Measurements from ENCODE around the gene SPATA9. TPM values are rescaled to one million over a fixed set of nuclear protein-coding genes. Genes with fewer than 3 reads are reported as not detected.
"Not testable (repeated sequence)": the region's sequence is repeated elsewhere in the genome, so short reads cannot be mapped to it uniquely, and the experiment has no call there.

SPATA9 gene
- total RNA-seq, 1 donor from 2014 or later: not detected

GRCh38 chr5:95717439-95717838, 34.6 kb upstream of the SPATA9 start:
- no peak for DNase-seq (ENCODE audit: low read depth in 2 of 2)

- peak; percentile 66 to 85 for DNase-seq (ENCODE audit: low read depth in 2 of 2)
Measured at GRCh38 chr5:95715799-95716461, 33.1 kb upstream of the SPATA9 start.

- DNase-seq (ENCODE audit: low read depth in 2 of 2): no peak
Measured at GRCh38 chr5:95713960-95714710, 31.3 kb upstream of the SPATA9 start.

- DNase-seq (ENCODE audit: low read depth in 2 of 2): not testable (repeated sequence)
Measured at GRCh38 chr5:95713246-95713645, 30.5 kb upstream of the SPATA9 start.

- DNase-seq (ENCODE audit: low read depth in 2 of 2): peak; percentile 27 to 77
Measured at GRCh38 chr5:95712347-95712958, 29.7 kb upstream of the SPATA9 start.

- no peak for DNase-seq (ENCODE audit: low read depth in 2 of 2)
Measured at GRCh38 chr5:95711501-95712346, 28.9 kb upstream of the SPATA9 start.

GRCh38 chr5:95710651-95711500, 28.1 kb upstream of the SPATA9 start:
- DNase-seq (ENCODE audit: low read depth in 2 of 2): not testable (repeated sequence)

GRCh38 chr5:95709967-95710650, 27.3 kb upstream of the SPATA9 start:
- DNase-seq (ENCODE audit: low read depth in 2 of 2): no peak

- DNase-seq (ENCODE audit: low read depth in 2 of 2): no peak
Measured at GRCh38 chr5:95708876-95709275, 26.1 kb upstream of the SPATA9 start.

GRCh38 chr5:95707534-95708188, 24.9 kb upstream of the SPATA9 start:
- not testable (repeated sequence) for DNase-seq (ENCODE audit: low read depth in 2 of 2)

GRCh38 chr5:95707055-95707454, 24.3 kb upstream of the SPATA9 start:
- DNase-seq (ENCODE audit: low read depth in 2 of 2): no peak

GRCh38 chr5:95706196-95706595, 23.4 kb upstream of the SPATA9 start:
- not testable (repeated sequence) for DNase-seq (ENCODE audit: low read depth in 2 of 2)

- DNase-seq (ENCODE audit: low read depth in 2 of 2): no peak
Measured at GRCh38 chr5:95704150-95704549, 21.4 kb upstream of the SPATA9 start.

GRCh38 chr5:95701074-95701473, 18.3 kb upstream of the SPATA9 start:
- DNase-seq (ENCODE audit: low read depth in 2 of 2): no peak

- DNase-seq (ENCODE audit: low read depth in 2 of 2): no peak
Measured at GRCh38 chr5:95699337-95699736, 16.5 kb upstream of the SPATA9 start.

- no peak for DNase-seq (ENCODE audit: low read depth in 2 of 2)
Measured at GRCh38 chr5:95697781-95698681, 15.2 kb upstream of the SPATA9 start.

- no peak for DNase-seq (ENCODE audit: low read depth in 2 of 2)
Measured at GRCh38 chr5:95690333-95690732, 7.5 kb upstream of the SPATA9 start.

- no peak for DNase-seq (ENCODE audit: low read depth in 2 of 2)
Measured at GRCh38 chr5:95689680-95690079, 6.9 kb upstream of the SPATA9 start.

GRCh38 chr5:95686651-95687050, 3.9 kb upstream of the SPATA9 start:
- DNase-seq (ENCODE audit: low read depth in 2 of 2): no peak
